Vagina (tissue), 2 donors: ENCODE measurements around the gene SMOC2.

ENCODE experiments used
- POLR2A ChIP-seq, 2 donors: fragments of 450-650 bp; IDR thresholded peaks; one replicate each; pipeline ENCODE4 v1.6.1; 2017; ENCODE audit warnings: antibody characterized with exemption in 2 of 2, mild to moderate bottlenecking in 2 of 2, moderate library complexity in 2 of 2
- POLR2AphosphoS5 ChIP-seq, 2 donors: sonication (generic); formaldehyde crosslinking; IDR thresholded peaks; one replicate each; pipeline ENCODE4 v1.9.0; 2017; ENCODE audit warnings: antibody characterized with exemption in 2 of 2, mild to moderate bottlenecking in 2 of 2, low read depth in 1 of 2; ENCODE audit not compliant: insufficient read depth in 1 of 2
- TF ChIP-seq, protein P1 (sequence below), 3 experiments: fragments of 450-650 bp in 2 of 3; fragments of 200-600 bp in 1 of 3; sonication (generic) in 1 of 3; IDR thresholded peaks; one replicate each; pipeline ENCODE4 v1.5.1; 2017 to 2019; ENCODE audit warnings: antibody characterized with exemption in 3 of 3, mild to moderate bottlenecking in 2 of 3, moderate library complexity in 2 of 3

DNA sequence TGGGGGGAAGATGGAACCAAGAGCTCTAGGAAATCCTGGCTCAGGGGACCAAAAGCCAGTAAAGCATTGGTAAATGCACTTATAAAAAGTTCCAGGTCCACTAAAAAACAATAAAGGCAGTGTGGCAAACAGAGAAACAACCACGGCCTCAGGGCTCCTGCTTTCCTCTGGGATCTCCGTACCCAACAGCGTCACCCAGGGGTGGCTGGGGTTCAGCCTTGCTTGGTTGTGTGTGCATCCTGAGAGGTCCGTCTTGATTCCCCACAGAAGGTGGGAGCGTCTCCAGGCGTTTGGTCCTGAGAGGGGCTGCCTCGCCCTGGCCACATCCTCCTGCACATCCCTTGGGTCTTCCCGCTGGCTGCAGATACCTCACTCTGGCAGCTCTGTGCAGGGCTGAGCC, 60.6 kb downstream of the SMOC2 start:
- TF ChIP-seq POLR2AphosphoS5 (IDR thresholded peaks at IDR 0.05; ENCODE audit: insufficient read depth in 1 of 2, low read depth in 1 of 2): no peak
- TF ChIP-seq, protein P1, sequence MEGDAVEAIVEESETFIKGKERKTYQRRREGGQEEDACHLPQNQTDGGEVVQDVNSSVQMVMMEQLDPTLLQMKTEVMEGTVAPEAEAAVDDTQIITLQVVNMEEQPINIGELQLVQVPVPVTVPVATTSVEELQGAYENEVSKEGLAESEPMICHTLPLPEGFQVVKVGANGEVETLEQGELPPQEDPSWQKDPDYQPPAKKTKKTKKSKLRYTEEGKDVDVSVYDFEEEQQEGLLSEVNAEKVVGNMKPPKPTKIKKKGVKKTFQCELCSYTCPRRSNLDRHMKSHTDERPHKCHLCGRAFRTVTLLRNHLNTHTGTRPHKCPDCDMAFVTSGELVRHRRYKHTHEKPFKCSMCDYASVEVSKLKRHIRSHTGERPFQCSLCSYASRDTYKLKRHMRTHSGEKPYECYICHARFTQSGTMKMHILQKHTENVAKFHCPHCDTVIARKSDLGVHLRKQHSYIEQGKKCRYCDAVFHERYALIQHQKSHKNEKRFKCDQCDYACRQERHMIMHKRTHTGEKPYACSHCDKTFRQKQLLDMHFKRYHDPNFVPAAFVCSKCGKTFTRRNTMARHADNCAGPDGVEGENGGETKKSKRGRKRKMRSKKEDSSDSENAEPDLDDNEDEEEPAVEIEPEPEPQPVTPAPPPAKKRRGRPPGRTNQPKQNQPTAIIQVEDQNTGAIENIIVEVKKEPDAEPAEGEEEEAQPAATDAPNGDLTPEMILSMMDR (IDR thresholded peaks at IDR 0.05): no peak
- TF ChIP-seq POLR2A (IDR thresholded peaks at IDR 0.05): no peak
